Heart left ventricle (tissue), 16 donors: ENCODE results near the gene CCT3. TPM values are rescaled to one million over a fixed set of nuclear protein-coding genes. Genes with fewer than 3 reads are reported as not detected.

Experiments
- ATAC-seq, 4 donors: fragments of 200-7000 bp; cut with Tn5 transposase; one replicate each; pipeline ENCODE4 v1.9.1; 2020 to 2022; ENCODE audit warnings: moderate library complexity in 4 of 4, mild to moderate bottlenecking in 3 of 4, moderate number of reproducible peaks in 1 of 4
- DNase-seq, 5 donors: peaks; one replicate each; pipeline ENCODE4 v3.0.0-alpha.2; 2020
- H3K27ac ChIP-seq, 12 donors: fragments of 200-600 bp; sonication (generic) in 4 of 12; one replicate each; pipeline versions ENCODE4 v1.5.0 to v1.8.0; 2016 to 2022; ENCODE audit warnings: mild to moderate bottlenecking in 2 of 12
- H3K27me3 ChIP-seq, 9 donors: fragments of 200-600 bp; sonication (generic) in 2 of 9; one replicate each; pipeline versions ENCODE4 v1.5.1 to v1.8.0; 2016 to 2022; ENCODE audit warnings: mild to moderate bottlenecking in 3 of 9
- H3K36me3 ChIP-seq, 9 donors: fragments of 200-600 bp; sonication (generic) in 2 of 9; one replicate each; pipeline versions ENCODE4 v1.5.0 to v1.8.0; 2018 to 2022; ENCODE audit warnings: mild to moderate bottlenecking in 2 of 9
- H3K4me1 ChIP-seq, 12 donors: fragments of 200-600 bp; sonication (generic) in 4 of 12; one replicate each; pipeline versions ENCODE4 v1.5.0 to v1.8.0; 2016 to 2022; ENCODE audit warnings: mild to moderate bottlenecking in 3 of 12
- H3K4me3 ChIP-seq, 12 donors: fragments of 200-600 bp; sonication (generic) in 4 of 12; one replicate each; pipeline versions ENCODE4 v1.5.0 to v1.8.0; 2017 to 2022; ENCODE audit warnings: mild to moderate bottlenecking in 9 of 12, moderate library complexity in 4 of 12
- H3K9me3 ChIP-seq, 12 donors: fragments of 200-600 bp; sonication (generic) in 4 of 12; one replicate each; pipeline versions ENCODE4 v1.5.0 to v1.8.0; 2016 to 2022; ENCODE audit warnings: mild to moderate bottlenecking in 1 of 12
- POLR2A ChIP-seq, 2 donors: fragments of 450-650 bp; IDR thresholded peaks; one replicate each; pipeline ENCODE4 v1.6.1; 2017; ENCODE audit warnings: antibody characterized with exemption in 2 of 2, mild to moderate bottlenecking in 2 of 2, moderate library complexity in 2 of 2
- WGBS, 4 donors: extraction: QIAGEN DNeasy Blood & Tissue Kit in 2 of 4; methylation state at CpG; one replicate each; pipeline versions ENCODE4 v1.1.5 to v1.1.7; 2013 to 2018; 5-methylcytosine and 5-hydroxymethylcytosine counted together
- intact Hi-C, 10 donors: fragments of 100-400 bp; cut with DNase I; formaldehyde crosslinking; loops; one replicate each; pipeline versions ENCODE4 v1.11.1 to v1.14.2; 2022
- polyA plus RNA-seq, 2 donors: library from polyadenylated mRNA; stranded (reverse); fragments of 200-250 nt; gene quantifications; one replicate each; pipeline ENCODE4 v1.2.3, GENCODE V29; 2013
- total RNA-seq, 9 donors: library from RNA; depleted of rRNA in 2 of 9; stranded (reverse); fragments of >200 nt in 2 of 9; fragmentation: NEBNext Ultra II Directional in 3 of 9; extraction: Animal tissue kit (Norgen Biotek cat#: 25700) in 3 of 9; gene quantifications; one replicate each; pipeline versions ENCODE4 v1.1.0 to v1.2.4, GENCODE V29; 2016 to 2023
- TF ChIP-seq, protein P1 (sequence below), 12 donors: fragments of 200-600 bp; sonication (generic) in 4 of 12; IDR thresholded peaks; one replicate each; pipeline versions ENCODE4 v1.5.0 to v1.8.0; 2018 to 2022; ENCODE audit warnings: antibody characterized with exemption in 12 of 12, mild to moderate bottlenecking in 5 of 12
- donor health status: ischemic (EF 13 %, LVEDD 7.1; RV severe dilation, severe dysfunction).
- donor health status: healthy with polysubstance abuse.
- donor health status: DM: no; HTN: yes; CAD: no.
- donor health status: DM: no; HTN: no; CAD: no.
- donor health status: ischemic (EF 25% LVEDD 6.9; RV normal size, moderate dysfunction).
- donor health status: ischemic (EF 25% LVEDD 5.7; RV mildly dilated, moderate dysfunction).
- donor health status: healthy.
- donor health status: DM: yes; HTN: yes; CAD: no.
- donor health status: ischemic (EF 35%, LVEDD 5.7; RV mildly dilated, moderate dysfunction).
- donor health status: nonischemic (EF 11% LVEDD 7.7; RV severe dilation, severe dysfunction).
- donor health status: DM: yes; HTN: yes; CAD: no.
- donor health status: PGD.
- donor health status: ischemic (EF 29% LVEDD 5.4; RV normal size, mild dysfunction).
- donor health status: nonischemic (EF 23%, LVEDD 6.1; RV moderate dilation, normal function).

The CCT3 gene
- total and polyA plus RNA-seq, 11 donors, result 83.1 to 246 (median 143) TPM

DNA sequence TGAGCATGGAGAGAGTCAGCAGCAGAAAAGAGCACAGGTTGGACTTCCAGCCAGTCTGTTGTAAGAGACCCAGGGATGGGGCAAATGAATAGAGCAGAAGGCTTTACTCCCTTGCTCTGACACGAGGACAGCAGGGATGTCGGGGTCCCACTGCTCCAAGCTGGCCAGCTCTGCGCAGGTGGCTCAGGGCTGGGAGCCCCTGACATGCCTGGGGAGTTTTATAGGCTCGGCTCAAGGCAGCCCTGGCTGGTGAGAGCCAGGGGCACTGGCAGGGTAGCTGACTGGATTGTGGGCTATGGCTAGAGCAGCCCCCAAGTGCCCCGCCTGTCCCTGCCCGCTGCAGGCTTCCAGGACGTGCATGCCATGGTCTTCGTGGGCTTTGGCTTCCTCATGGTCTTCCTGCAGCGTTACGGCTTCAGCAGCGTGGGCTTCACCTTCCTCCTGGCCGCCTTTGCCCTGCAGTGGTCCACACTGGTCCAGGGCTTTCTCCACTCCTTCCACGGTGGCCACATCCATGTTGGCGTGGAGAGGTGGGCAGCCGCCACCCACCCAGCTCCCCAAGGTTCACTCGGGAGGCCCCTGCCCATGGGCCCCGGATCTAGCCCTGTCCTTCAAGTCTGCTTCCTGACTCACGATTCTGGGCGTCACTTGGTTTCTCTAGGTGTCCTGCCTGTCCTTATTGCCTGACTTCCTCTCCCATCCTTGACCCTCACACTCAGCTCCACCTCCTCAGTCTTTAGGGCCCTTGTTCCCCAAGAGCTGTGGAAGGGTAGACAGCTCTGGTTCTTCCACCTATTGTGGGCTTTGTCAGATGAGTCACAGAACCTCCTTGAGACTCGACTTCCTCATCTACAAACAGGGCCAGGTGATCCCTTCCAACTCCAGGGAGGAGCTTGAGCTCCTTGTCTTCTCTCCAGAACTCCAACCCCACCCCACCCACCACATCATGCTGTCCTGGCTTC is 39.1 kb upstream of the CCT3 start:
- intact Hi-C loops, result no loop called here
- no peak for ATAC-seq
- no peak for DNase-seq

DNA sequence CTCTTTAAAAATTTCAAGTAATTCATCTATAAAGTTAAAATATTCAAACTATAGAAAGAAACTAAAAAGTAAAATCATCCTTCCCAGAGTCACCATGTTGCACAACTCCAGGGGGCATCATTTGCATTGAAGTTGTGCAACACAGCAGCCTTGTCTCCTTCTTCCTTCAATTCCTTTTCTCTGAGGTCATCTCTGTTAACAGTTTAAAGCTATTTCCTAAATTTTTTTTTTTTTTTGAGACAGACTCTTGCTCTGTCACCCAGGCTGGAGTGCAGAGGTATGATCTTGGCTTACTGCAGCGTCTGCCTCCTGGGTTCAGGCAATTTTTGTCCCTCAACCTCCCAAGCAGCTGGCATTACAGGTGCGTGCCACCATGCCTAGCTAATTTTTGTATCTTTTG is 38.1 kb upstream of the CCT3 start:
- no peak for ATAC-seq
- no peaks in the 10 kb centered on the region for H3K36me3 ChIP-seq
- intact Hi-C loops, result no loop called here
- peaks cover 0 to 9% (median 0%) of the 10 kb centered on the region in 12 donors for H3K4me1 ChIP-seq
- no peak overlapping the region for H3K27ac ChIP-seq
- H3K27me3 ChIP-seq, result peaks cover 0 to 16% (median 0%) of the 10 kb centered on the region in 9 donors
- no peak for DNase-seq
- TF ChIP-seq POLR2A (IDR thresholded peaks at IDR 0.05), result no peak
- TF ChIP-seq, protein P1, sequence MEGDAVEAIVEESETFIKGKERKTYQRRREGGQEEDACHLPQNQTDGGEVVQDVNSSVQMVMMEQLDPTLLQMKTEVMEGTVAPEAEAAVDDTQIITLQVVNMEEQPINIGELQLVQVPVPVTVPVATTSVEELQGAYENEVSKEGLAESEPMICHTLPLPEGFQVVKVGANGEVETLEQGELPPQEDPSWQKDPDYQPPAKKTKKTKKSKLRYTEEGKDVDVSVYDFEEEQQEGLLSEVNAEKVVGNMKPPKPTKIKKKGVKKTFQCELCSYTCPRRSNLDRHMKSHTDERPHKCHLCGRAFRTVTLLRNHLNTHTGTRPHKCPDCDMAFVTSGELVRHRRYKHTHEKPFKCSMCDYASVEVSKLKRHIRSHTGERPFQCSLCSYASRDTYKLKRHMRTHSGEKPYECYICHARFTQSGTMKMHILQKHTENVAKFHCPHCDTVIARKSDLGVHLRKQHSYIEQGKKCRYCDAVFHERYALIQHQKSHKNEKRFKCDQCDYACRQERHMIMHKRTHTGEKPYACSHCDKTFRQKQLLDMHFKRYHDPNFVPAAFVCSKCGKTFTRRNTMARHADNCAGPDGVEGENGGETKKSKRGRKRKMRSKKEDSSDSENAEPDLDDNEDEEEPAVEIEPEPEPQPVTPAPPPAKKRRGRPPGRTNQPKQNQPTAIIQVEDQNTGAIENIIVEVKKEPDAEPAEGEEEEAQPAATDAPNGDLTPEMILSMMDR (IDR thresholded peaks at IDR 0.05), result no peak
- 86 to 95% (median 91%) methylated on average over 2 of the region's 2 CpGs for WGBS, 4 donors
- no peaks in the 10 kb centered on the region for H3K9me3 ChIP-seq
- no peak overlapping the region for H3K4me3 ChIP-seq

More for the DNA sequence above, 39.1 kb upstream of the CCT3 start:
- no peaks in the 10 kb centered on the region for H3K9me3 ChIP-seq
- peaks cover 0 to 5% (median 0%) of the 10 kb centered on the region in 12 donors for H3K4me1 ChIP-seq
- no peaks in the 10 kb centered on the region for H3K36me3 ChIP-seq
- H3K27me3 ChIP-seq, result peaks cover 0 to 9% (median 0%) of the 10 kb centered on the region in 9 donors
- 82 to 89% (median 86%) methylated on average over 14 to 20 of the region's 20 CpGs for WGBS, 4 donors
- TF ChIP-seq, protein P1 (IDR thresholded peaks at IDR 0.05), result no peak
- no peak for TF ChIP-seq POLR2A (IDR thresholded peaks at IDR 0.05)
- H3K4me3 ChIP-seq, result no peak overlapping the region
- H3K27ac ChIP-seq, result no peak overlapping the region

DNA sequence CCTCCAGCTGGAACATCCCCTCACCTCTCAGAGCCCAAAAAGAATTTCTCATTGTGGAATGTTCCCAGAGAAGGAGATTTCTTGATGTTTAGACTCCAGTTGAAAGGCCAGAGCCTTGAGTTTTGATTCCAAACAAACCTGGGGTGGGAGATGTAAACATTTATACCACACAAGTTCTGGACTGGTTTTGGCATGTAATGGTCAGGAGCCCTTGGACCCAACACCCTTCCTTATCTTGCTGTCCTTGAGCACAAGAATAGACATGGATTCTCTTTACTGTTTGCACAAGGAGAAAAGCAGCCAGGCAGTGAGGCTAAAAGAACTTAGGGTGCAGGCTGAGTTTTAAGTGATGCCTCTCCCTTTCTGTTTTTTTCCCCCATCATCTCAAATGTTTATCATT is 35.5 kb upstream of the CCT3 start:
- ATAC-seq (no peak), DNase-seq (no peak)
- H3K27ac ChIP-seq, result no peak overlapping the region
- peaks cover 0 to 19% (median 7%) of the 10 kb centered on the region in 12 donors for H3K4me1 ChIP-seq
- TF ChIP-seq, protein P1 (IDR thresholded peaks at IDR 0.05), result no peak
- no peak for TF ChIP-seq POLR2A (IDR thresholded peaks at IDR 0.05)
- H3K4me3 ChIP-seq, result no peak overlapping the region
- intact Hi-C loops, result no loop called here
- no peaks in the 10 kb centered on the region for H3K9me3 ChIP-seq
- no peaks in the 10 kb centered on the region for H3K36me3 ChIP-seq
- H3K27me3 ChIP-seq, result peaks cover 5 to 31% (median 8%) of the 10 kb centered on the region in 9 donors

DNA sequence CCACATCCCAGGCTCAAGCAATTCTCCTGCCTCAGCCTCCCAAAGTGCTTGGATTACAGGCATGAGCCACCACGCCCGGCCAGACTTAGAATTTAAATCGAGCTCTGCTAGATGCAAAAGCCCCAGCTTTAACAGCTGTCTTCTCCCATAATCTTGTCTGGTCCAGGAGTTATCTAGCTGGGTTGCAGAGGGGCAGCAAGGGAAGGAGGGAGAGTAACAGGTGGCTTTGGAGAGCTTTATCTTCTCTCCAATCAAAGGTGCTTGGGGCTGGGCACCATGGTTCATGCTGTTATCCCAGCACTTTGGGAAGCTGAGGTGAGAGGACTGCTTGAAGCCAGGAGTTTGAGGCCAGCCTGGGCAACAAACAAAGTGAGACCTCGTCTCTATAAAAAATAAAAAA is 34.8 kb upstream of the CCT3 start:
- no peak for ATAC-seq
- peaks cover 5 to 37% (median 8%) of the 10 kb centered on the region in 9 donors for H3K27me3 ChIP-seq
- 76 to 84% (median 79%) methylated on average over 4 of the region's 4 CpGs for WGBS, 4 donors
- no peaks in the 10 kb centered on the region for H3K9me3 ChIP-seq
- intact Hi-C loops, result no loop called here
- no peaks in the 10 kb centered on the region for H3K36me3 ChIP-seq
- H3K27ac ChIP-seq, result no peak overlapping the region
- no peak for DNase-seq
- no peak for TF ChIP-seq POLR2A (IDR thresholded peaks at IDR 0.05)
- peaks cover 0 to 19% (median 7%) of the 10 kb centered on the region in 12 donors for H3K4me1 ChIP-seq
- no peak overlapping the region for H3K4me3 ChIP-seq
